GM23338 (cell line): ENCODE results near the gene ATOSA.

Source experiments
- CREB1 ChIP-seq: fragments of 250-450 bp; sonication (Bioruptor Pico); IDR thresholded peaks from 2 replicates; pipeline ENCODE4 v1.5.0; 2020; ENCODE audit warnings: low read depth, mild to moderate bottlenecking, moderate library complexity
- CTCF ChIP-seq, 2 experiments: fragments of 200-600 bp in 1 of 2; sonication (generic) in 1 of 2; conservative IDR thresholded peaks; 2 replicates each; pipeline versions ENCODE4 v1.5.1 to v1.6.1; 2016 to 2017; ENCODE audit warnings: antibody characterized with exemption in 2 of 2, low read depth in 2 of 2, mild to moderate bottlenecking in 2 of 2, moderate library complexity in 1 of 2
- ETS1 ChIP-seq: IDR thresholded peaks from 2 replicates; pipeline ENCODE4 v1.6.1; 2016; ENCODE audit warnings: antibody characterized with exemption
- POLR2AphosphoS5 ChIP-seq: IDR thresholded peaks from 2 replicates; pipeline ENCODE4 v1.6.1; 2016; ENCODE audit warnings: antibody characterized with exemption, low read depth

- TF ChIP-seq CTCF (conservative IDR thresholded peaks at IDR 0.05; ENCODE audit: low read depth in 2 of 2) (no peak), CREB1 (CRISPR knock-in tag) (no peak), POLR2AphosphoS5 (no peak), ETS1 (no peak)
Observed at GRCh38 chr15:52649686-52650085, 29.5 kb downstream of the ATOSA start.
